EL (cell line): ENCODE data around the gene RAB3C.
"Not testable (repeated sequence)": the region's sequence is repeated elsewhere in the genome, so short reads cannot be mapped to it uniquely, and the experiment has no call there.

Experiments used
- DNase-seq: peaks from one replicate; pipeline ENCODE4 v3.0.0-alpha.2; 2016

Gene RAB3C, protein sequence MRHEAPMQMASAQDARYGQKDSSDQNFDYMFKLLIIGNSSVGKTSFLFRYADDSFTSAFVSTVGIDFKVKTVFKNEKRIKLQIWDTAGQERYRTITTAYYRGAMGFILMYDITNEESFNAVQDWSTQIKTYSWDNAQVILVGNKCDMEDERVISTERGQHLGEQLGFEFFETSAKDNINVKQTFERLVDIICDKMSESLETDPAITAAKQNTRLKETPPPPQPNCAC

DNA sequence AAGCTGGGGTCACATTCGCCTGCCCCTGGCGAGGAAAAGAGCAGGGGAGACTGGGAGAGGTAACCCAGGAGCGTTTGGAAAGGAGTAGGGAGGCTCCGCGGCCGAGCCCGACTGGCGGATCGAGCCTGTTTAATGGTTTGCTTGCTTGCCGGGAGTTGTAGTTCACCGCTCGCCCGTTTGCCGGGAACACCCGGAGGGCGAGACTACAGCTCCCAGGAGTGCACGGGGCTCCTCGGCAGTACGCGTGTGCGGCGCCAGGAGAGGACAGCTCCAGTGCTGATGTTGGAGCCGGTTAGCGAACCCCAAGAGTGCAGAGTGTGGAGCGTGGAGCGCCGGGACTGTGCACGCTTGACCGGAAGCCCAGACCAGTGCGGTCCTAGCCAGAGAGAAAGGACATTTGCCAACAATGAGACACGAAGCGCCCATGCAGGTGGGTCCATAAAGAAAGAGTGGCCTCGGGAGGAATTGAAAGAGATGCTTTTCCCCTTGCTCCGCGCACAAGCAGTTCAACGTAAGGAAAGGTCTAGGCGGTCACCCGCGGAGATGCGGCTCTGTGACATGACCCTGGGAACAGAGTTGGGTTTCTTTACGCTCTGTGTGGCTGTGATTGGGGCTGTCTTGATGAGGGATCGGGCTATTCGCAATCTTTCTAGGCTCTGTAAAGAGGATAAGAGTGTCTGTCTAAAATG, at the start of gene RAB3C:
Gene RAB3C (plus strand): TSS at position 273 of the 689 bp plus-strand sequence. CDS start 134 bp downstream, at position 407.
- DNase-seq: peak; percentile 89

DNA sequence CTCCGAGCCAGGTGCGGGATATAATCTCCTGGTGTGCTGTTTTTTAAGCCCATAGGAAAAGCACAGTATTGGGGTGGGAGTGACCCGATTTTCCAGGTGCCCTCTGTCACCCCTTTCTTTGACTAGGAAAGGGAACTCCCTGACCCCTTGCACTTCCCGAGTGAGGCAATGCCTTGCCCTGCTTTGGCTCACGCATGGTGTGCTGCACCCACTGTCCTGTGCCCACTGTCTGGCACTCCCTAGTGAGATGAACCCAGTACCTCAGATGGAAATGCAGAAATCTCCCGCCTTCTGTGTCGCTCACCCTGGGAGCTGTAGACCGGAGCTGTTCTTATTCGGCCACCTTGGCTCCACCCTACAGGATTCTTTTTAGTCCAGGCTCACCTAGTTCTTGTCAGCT, 40.9 kb upstream of the RAB3C start:
- DNase-seq: not testable (repeated sequence)

DNA sequence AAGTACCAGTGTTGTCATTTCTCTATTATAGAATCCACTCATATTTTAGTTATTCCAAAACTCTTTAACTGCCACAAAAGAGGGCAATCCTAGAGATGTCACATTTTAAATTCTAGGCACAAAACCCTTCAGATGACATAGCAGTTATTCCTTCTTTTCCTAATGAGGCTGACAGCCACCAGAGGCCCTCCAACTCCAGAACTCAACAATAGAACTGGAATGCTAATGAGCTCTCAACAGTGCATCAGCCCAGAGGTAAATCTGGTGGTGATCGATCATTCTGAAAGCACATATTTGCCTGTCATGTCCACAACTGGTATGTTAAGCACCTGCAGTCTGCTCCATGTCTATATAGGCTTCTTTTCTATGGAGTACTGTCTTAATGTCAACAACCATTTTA, 40.2 kb upstream of the RAB3C start:
- DNase-seq: no peak

DNA sequence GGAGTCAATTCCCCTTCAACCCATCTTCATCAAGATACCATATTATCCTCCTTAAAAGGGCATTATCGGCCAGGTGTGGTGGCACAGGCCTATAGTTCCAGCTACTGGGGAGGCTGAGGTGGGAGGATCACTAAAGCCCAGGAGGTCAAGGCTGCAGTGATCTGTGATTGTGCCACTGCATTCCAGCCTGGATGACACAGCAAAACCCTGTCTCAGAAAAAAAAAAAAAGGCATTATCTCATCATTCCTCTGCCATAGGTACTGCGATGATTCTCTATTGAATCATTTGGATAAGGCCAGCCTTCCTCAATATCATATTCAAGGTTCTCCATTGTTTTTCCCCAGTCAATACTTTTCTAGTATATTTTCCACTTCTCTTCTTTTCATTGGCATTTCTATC, 39.2 kb upstream of the RAB3C start:
- no peak for DNase-seq

DNA sequence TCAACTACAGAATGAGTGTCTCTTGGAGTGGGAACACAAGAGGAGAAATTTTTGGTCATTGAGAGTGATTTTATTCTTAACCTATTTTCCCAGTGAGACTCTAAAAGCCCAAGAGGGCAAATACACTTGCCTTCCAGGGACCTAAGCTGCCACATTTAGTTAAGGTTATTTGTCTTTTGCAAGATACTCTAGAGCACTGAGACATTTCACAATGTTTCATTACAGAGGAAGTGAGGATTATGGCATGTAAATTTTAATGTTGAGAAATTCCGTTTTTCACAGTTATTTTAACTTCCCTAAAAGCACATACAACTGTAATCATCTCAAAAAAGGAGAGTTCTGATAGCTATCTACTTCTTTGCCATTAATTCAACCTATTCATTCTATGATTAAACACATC, 38.7 kb upstream of the RAB3C start:
- DNase-seq: no peak

DNA sequence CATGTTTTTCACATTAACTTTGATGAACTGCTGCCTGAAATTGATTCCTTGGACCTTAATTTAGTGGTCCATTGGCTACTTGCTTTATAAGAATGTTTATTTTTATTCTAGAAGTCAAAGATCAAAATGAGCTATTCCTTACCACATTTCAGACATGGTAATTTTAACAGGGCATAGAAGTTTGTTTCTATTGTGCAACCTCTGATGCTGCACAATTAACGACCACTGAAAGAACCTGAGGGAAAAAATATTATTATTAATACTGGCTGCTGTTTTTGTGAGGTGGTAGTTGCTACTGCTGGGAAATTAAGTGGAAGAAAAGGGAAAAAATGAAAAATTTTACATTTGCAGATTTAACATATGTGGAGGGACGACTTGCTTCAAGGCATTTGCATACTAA, 37.9 kb upstream of the RAB3C start:
- no peak for DNase-seq

DNA sequence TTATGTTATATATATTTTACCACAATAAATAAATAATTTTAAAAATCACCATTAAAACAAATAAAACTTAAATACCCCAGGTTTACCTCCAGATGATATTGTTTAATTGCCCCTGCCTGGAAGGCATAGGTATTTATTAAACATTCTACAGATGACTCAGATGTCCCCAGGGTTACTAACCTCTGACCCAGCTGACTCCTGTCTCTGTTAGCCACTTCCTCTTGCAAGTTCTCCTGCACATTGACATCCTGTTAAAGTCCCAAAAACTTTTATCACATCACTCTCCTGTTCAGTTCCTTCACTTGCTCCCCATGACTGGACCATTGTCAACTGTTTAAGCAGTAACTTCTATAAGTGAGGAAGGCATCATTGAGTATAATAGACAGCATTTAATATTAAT, 37.0 kb upstream of the RAB3C start:
- no peak for DNase-seq

DNA sequence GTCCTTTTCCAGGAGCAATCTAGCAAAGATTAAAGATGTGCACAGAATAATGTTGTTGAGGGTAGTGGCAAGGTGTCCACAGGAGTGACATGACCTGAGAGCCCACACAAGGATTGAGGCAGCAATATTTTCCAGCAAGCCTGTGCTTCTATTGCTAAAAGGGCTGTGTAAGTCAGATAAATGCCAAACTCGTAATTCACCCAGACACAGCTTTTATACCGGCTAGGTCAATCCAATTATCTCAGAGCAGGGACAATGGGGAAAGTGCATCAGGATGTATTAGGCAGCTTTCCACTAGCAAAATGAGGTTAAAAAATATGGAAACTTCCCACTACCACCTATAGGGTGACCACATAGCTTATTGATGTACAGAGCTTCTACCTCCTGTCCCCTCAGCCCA, 34.8 kb upstream of the RAB3C start:
- no peak for DNase-seq

DNA sequence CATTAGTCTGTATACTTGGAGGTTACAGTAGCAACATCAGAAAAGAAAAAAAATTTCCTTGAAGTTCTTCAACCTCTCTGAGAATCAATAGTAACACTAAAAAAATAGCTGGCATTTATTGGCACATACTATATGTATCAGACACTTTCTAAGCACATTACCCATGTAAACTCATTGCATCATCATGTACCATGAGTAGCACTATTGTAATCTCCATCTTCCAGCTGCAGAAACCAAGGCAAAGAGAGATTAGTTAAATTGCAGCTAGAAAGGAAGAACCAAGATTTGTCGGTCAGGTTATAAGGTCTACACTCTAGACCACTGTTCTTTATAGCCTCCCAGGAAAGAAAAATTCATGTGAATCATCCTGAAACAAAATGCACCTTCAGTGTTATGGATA, 31.4 kb upstream of the RAB3C start:
- DNase-seq: no peak

DNA sequence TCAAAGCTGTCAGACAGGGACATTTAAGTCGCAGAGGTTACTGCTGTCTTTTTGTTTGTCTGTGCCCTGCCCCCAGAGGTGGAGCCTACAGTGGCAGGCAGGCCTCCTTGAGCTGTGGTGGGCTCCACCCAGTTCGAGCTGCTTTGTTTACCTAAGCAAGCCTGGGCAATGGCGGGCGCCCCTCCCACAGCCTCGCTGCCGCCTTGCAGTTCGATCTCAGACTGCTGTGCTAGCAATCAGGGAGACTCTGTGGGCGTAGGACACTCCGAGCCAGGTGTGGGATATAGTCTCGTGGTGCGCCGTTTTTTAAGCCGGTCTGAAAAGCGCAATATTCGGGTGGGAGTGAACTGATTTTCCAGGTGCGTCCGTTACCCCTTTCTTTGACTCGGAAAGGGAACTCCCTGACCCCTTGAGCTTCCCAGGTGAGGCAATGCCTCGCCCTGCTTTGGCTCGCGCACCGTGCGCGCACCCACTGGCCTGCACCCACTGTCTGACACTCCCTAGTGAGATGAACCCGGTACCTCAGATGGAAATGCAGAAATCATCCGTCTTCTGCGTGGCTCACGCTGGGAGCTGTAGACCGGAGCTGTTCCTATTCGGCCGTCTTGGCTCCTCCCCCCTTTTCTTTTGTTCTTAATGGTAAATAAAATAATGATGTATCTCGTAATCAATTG, 25.1 kb upstream of the RAB3C start:
- DNase-seq: not testable (repeated sequence)

DNA sequence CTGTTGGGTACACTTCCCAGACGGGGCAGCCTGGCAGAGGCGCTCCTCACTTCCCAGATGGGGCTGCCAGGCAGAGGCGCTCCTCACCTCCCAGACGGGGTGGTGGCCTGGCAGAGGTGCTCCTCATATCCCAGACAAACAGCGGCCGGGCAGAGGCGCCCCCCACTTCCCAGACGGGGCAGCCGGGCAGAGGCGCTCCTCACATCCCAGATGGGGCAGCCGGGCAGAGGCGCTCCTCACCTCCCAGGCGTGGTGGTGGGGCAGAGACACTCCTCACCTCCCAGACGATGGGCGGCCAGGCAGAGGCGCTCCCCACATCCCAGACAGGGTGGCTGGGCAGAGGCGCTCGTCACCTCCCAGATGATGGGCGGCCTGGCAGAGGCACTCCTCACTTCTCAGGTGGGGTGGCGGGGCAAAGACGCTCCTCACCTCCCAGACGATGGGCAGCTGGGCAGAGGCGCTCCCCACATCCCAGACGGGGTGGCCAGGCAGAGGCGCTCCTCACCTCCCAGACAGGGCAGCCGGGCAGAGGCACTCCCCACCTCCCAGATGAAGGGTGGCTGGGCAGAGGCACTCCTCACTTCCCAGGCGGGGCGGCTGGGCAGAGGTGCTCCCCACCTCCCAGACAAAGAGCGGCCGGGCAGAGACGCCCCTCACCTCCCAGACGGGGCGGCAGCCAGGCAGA, 19.7 kb upstream of the RAB3C start:
- not testable (repeated sequence) for DNase-seq

DNA sequence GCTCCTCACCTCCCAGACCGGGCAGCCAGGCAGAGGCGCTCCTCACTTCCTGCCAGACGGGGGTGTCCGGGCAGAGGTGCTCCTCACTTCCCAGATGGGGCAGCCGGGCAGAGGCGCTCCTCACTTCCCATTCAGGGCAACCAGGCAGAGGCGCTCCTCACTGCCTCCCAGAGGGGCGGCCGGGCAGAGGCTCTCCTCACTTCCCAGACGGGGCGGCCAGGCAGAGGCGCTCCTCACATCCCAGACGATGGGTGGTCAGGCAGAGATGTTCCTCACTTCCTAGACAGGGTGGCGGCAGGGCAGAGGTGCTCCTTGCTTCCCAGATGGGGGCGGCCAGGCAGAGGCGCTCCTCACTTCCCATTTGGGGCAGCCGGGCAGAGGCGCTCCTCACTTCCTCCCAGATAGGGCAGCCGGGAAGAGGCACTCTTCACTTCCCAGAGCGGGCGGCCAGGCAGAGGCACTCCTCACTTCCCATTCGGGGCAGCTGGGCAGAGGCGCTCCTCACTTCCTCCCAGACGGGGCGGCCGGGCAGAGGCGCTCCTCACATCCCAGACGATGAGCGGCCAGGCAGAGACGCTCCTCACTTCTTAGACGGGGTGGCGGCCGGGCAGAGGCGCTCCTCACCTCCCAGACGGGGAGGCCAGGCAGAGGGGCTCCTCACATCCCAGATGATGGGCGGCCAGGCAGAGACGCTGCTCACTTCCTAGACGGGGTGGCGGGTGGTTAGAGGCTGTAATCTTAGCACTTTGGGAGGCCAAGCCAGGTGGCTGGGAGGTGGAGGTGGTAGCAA, 18.6 kb upstream of the RAB3C start:
- DNase-seq: not testable (repeated sequence)

DNA sequence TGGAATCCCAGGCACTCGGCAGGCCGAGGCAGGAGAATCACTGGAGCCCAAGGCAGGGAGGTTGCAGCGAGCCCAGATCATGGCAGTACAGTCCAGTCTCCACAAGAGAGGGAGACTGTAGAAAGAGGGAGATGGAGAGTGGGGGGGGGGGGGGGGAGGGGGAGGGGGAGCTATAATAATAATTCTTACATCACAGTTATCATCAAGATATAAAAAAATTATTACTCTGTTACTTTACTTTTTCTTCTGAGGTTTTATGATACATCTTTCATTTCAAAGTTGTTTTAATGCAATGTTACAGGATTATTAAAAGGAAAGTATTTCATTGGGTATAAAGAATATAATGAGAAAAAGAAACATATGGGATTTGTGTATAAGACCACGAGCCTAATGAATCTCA, 17.8 kb upstream of the RAB3C start:
- no peak for DNase-seq

DNA sequence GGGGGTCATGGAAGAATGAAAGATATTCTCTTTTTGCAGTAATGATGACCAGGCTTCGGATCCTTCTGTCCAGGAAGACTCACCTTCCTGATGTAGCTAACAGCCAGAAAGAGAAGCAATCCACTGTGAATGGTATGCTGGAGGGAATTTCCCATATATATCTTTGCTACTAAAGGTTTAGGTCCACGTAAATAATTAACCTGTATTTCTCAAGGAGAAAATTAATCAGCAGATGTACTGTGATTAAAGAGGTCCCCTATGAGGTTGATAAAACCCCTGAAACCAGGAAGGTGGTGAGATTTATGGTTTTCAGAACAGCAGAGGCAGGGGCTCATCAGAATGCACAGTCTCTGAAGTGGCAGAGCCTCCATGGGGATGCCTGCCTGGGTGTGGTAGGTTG, 11.4 kb upstream of the RAB3C start:
- no peak for DNase-seq

DNA sequence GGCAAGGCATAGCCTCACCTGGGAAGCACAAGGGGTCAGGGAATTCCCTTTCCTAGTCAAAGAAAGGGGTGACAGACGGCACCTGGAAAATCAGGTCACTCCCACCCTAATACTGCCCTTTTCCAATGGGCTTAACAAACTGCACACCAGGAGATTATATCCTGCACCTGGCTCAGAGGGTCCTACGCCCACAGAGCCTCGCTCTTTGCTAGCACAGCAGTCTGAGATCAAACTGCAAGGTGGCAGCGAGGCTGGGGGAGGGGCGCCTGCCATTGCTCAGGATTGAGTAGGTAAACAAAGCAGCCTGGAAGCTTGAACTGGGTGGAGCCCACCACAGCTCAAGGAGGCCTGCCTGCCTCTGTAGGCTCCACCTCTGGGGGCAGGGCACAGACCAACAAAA, 9.9 kb upstream of the RAB3C start:
- DNase-seq: not testable (repeated sequence)

DNA sequence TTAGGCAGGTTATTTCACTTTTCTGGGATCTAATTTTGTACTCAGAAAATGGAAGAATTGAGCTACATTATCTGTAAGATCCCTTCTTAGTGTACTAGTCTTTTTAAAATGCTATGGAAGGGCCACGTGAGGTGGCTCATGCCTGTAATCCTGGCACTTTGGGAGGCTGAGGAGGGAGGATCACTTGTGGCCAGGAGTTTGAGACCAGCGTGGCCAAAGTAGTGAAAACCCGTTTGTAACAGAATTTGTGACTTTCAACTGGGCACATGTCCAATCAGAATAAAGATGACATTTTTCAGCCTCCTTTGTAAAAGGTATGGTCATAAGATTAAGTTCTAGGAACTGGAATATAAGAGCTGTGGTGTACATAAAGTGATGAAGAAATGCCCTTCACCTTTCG, 3.1 kb upstream of the RAB3C start:
- no peak for DNase-seq

DNA sequence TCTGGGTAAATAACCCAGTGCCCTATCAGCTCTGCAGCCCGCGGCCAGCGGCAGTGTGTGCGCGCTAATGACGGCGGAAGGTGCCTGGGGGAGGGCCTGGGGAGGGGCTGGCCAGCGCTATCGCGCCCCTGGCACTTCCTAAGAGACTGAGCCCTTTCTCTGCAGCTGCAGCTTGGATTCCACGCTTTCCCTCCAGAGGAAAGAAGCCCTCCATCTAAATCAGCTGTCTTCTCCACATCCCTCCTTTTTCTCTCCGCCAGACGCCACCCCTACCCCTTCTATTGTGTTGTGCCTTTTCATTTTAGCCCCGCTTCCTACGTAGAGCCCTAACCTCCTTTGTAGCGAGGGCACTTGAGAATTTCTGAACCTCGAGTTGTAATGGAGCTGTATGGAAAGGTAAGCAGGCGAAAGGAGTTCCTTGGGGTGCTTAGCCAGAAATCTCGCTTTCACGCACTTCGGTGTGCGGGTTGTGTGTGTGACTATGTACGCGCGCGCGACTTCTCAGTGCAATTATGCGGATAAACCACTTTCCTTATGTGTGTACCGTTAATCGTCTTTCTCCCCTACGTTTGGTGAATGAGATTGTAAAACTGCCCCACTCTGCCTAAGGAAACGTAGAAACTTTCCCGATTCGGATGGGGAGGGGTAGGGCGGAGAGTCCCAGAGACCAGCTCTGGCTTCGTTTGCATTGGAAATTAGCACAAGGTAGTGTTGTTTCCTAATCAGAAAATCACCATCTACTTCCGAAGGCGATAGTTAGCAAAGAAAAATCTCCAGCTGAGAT, 664 bp upstream of the RAB3C start:
- no peak for DNase-seq

DNA sequence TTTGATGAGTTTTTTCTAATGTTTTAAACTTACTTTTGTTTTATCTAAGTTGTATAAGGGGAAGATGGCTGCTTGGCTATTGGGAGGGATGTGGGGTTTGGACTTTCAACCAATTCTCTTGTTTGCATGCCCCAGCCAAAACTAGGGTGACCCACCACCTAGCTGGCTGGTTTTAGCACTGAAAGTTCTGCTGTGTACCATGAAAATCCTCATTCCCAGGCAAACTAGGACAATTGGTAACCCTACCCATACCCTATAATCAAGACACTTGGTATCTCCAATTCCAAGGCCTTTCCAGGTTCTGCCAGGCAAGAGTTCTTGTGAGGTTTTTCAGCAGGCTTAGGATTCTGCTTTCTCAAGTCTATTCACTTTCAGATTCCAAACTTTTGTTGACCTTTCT, 13.1 kb downstream of the RAB3C start:
- DNase-seq: no peak

DNA sequence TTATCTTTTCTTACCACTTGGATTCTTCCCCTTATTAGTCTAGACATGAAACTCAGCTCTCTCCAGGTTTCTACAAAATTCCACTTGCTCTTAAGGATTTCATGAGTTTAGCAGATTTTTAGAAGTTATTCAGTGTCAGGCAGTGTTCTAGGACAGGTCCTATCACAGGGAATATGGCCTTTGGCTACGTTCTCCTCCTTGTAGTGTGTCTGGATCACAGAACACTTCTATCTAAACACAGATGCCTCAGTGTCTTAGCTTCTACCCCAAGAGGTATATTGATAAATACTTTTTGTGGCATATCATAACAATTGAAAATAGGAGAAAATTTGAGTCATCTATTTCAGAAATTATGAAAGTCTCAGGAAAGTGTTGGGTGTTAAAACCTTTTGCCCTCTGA, 15.6 kb downstream of the RAB3C start:
- no peak for DNase-seq

DNA sequence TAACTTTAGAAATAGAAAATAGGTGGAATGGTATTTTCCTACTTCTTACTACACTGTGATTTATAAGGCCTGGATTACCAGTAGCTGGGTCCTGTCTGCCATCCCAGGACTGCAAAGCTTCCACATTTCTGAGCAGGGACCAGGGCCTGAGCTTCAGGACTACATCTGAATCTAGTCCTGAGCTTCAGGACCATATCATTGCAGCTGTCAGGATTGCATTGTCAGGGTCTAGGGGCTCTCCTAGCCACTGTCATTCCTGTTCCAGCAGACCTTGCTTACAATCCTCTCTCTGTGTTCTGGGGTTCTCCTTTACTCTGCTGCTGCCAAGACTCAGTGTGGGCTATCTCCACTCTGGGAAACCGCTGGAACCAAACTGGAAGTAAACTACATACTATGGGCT, 16.3 kb downstream of the RAB3C start:
- no peak for DNase-seq

DNA sequence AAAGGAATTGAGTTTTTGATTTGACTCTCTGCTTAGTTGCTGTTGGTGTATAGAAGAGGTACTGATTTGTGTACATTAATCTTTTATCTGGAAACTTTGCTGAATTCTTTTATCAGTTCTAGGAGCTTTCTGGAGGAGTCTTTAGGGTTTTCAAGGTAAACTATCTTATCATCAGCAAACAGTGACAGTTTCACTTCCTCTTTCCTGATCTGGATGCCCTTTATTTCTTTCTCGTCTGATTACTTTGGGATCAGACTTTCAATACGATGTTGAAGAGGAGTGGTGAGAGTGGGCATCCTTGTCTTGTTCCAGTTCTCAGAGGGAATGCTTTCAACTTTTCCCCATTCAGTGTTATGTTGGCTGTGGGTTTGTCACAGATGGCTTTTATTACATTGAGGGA, 17.7 kb downstream of the RAB3C start:
- not testable (repeated sequence) for DNase-seq

DNA sequence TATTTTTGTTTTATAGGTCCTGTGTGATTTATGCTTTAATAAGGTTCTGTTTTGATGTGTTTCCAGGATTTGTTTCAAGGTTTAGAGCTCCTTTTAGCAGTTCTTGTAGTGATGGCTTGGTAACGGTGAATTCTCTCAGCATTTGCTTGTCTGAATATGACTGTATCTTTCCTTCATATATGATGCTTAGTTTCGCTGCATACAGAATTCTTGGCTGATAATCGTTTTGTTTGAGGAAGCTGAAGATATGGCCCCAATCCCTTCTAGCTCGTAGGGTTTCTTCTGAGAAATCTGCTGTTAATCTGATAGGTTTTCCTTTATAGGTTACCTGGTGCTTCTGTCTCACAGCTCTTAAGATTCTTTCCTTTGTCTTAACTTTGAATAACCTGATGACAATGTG, 20.0 kb downstream of the RAB3C start:
- DNase-seq: not testable (repeated sequence)
